NOMO-1 (cell line): ENCODE measurements around the gene CCDC93.

ENCODE experiments used
- DNase-seq, 2 experiments: peaks; one replicate each; lab custom pipeline; 2025; ENCODE audit not compliant: unreplicated experiment in 2 of 2; lab: John Stamatoyannopoulos, UW

Gene CCDC93, protein sequence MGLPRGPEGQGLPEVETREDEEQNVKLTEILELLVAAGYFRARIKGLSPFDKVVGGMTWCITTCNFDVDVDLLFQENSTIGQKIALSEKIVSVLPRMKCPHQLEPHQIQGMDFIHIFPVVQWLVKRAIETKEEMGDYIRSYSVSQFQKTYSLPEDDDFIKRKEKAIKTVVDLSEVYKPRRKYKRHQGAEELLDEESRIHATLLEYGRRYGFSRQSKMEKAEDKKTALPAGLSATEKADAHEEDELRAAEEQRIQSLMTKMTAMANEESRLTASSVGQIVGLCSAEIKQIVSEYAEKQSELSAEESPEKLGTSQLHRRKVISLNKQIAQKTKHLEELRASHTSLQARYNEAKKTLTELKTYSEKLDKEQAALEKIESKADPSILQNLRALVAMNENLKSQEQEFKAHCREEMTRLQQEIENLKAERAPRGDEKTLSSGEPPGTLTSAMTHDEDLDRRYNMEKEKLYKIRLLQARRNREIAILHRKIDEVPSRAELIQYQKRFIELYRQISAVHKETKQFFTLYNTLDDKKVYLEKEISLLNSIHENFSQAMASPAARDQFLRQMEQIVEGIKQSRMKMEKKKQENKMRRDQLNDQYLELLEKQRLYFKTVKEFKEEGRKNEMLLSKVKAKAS

DNA sequence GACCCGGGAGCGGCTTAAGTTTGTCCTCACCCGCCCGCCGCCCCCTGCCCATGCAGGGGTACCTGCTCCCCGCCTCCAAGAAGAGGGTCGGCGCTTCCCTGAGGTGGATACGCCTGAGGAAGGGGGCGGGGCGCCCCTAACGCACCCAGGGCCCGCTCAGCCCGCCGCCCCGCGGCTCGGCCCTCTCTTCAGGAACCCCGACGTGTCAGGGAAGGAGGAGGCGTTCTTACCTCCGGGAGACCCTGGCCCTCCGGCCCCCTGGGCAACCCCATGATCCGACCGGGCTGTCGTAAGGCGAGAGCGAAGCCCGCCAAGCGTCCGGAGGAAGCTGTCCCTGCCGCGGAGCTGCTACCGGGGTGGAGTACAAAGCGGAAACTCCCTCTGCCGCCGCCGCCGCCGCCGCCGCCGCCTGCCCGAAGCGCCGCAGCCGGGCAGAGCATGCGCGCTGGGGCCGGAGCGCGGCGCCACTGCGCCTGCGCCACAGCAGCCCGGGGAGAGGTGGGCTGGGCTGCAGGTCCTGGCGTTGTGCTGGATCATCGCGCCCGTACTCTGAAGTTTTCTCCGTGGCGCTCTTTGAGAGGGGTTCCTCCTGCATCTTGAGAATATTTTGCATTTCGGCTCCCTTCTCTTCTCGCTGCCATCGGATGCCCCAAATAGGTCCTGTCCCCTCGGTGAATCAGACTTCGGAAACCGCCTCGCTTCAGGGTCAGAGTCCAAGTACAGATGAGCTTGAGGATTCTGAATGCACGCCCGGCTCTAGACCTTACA lies at the start of gene CCDC93:
Gene CCDC93 (minus strand): TSS at position 347 of the 768 bp plus-strand sequence. CDS start 75 bp downstream, at position 272.
- peak; percentile 71 to 89 for DNase-seq

DNA sequence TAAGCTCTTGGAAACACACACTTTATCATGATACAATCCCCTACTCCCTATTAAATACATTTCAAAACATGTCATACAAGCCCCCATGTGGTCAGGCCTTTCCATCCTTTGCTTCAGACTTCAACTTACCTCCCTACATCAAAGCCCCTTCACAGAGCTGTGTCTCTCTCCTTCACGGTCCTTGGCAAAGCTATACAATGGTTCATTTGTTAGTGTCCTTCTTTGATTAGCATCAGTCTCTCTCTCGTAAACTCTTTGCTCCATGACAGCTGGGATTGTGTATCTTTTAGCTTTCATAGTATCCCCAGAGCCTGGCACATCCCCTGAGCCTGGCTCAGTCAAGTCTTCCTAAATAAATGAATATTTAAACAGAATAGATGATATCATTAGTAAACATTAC lies 48.8 kb upstream of the CCDC93 start:
- no peak for DNase-seq

DNA sequence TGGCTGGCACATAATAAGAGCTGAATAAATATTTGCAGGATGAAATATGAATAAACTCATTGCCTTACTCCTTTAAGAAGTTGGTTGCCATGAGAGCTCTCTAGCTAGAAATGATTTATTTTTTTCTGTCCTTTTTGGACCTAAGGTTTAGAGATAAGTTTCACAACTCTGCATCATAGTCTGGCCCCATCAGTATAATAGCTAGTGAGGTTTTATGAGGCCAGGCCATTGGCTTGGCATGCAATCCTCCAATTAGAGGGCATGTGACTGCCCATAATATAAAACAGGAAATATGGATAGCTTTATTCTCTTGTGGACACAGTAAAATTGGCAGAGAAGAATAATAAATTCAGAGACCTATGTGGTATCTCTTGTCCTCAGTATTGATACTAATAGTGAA lies 48.2 kb upstream of the CCDC93 start:
- peak in 1 of 2 experiments; percentile 55 for DNase-seq

DNA sequence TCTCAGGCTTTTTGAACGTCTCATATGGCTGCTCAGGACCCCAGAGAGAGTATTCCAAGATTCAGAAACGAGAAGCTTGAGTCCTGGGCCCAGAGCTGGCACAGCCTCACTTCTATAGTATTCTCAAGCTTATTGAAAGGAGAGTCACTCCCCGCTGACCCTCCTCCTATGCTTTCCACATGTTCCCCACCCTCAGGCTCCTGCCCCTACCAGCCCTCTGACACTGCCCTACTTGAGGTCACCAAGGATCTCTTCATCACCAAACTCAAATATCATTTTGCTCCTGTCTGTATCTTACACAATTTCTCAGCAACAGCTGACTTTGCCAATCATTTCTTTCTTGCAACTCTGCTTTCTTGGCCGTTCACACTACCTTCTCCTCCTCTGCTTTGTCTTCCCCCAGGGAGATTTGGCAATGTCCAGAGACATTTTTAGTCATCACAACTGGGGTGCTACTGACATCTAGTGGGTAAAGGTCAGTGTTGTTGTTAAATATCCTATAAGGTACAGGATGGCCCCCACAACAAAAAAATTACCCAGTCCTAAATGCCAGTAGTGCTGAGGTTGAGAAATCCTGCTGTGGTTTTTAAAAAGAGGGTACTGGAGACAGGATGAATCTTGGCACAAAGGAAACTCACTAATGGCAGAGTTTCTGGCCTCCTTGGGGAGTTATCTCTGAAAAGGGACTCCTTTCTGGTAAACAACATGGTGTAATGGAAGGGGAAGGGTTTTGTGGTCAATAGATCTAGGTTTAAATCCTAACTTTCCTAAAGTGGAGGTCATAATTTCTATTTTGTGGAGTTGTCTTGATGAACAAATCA lies 47.5 kb upstream of the CCDC93 start:
- DNase-seq, result peak; percentile 67 to 89

DNA sequence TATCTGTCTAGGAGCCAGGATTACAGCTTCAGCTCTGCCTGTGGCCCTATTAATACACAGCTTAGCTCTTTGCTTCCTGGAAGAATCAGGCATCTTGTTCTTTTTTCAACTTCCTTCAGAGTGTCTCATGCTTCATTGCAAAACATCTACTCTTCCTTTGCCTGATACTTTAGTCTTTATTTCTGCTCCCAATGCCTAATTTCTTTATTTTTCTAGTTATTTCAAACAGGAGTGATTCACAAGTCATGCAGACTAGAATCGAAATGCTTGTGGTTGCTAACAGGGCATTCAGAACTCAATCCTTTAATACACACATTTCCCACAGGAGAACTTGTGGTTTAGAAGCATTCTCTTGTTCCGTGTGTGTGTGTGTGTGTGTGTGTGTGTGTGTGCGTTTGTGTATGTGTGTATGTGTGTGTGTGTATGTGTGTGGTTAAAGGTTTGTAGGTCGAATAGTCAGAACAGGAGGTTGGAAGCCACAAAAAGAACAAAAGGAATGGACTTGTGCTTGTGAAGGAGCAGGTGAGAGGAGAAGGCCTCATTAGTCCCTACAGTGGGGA lies 46.1 kb upstream of the CCDC93 start:
- peak in 1 of 2 experiments; percentile 47 for DNase-seq

DNA sequence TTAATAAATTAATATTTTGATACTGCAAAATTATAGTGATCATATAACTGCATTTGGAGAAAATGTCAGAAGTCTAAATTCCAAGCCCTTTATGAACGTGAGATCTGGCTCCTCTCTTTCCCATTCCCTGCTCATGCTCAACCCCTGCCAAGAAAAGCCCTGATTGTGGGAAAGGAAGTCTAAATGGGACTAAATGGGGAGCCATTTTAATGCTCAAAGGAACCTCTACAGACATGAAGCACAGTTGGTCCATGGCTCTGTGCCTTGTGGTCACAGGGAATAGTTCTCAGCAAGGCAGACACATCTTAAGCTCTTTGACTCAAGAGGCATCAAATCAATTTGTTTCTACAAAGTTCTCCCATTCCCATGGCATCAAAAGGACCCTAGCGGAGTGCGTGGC lies 45.1 kb upstream of the CCDC93 start:
- no peak for DNase-seq

DNA sequence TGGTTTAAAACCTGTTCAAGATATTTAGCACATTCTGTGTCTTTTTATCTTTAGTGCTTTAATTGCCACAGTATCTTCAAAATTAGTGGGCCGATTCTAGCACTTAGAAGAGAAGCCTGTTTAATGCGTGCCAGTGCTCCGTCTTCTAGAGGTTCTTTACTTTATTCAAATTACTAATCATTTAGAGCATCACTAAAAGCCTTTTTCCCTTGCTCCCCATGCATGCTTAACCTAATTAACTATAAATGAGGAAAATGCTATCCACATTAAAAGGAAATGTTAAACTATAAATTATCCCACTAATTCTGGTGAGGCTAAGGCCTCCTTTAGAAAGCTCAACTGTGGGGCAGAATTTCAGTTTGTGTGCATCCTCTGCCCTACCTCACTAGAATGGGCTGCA lies 42.9 kb upstream of the CCDC93 start:
- no peak for DNase-seq

DNA sequence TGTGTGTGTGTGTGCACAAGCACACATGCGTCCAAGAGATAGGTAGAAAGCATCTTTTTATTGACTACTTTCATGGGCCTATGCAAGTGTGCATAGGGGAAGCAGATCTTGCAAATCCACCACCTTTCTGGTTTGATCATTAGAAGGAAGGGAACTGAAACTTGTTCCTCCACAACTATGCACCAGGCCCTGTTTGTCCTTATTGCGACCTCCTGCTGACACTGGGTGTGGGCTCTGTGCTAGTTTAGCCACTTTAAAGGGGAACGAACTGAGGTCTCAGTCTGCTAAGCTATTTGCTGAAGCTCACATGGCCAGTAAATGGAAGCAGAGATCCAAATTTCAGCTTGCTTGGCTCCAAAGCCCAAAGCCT lies 42.3 kb upstream of the CCDC93 start:
- peak; percentile 90 to 97 for DNase-seq

DNA sequence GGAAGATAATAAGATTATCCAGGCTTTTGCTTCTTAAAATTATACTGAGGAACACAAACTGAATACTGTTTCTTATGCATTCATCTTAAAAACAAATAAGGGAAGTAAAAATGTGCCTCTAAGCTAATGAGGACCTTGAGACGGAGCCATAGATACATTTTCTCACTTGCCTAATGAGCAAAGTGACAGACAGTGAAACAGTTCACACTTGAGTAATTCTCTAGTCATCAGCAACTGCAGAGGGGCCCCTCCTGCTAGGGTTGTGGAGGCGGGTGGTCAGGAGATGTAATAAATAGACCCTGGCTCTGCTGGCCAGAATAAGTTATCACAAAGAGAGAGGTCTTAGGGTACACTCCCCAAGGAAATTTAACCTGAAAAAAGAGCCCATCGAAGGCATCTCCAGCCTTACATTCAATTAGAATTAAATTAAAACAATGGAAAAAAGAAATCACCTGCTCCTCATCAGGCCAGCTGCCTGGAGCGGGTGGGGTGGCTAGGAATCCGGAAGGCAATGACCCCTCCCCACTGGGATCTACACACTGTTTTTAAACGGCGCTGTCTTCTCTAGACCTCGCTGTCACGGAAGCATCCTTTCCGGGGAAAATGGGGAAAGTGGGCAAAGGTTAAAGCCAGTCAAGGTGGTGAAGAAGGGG lies 41.8 kb upstream of the CCDC93 start:
- peak; percentile 55 to 84 for DNase-seq

DNA sequence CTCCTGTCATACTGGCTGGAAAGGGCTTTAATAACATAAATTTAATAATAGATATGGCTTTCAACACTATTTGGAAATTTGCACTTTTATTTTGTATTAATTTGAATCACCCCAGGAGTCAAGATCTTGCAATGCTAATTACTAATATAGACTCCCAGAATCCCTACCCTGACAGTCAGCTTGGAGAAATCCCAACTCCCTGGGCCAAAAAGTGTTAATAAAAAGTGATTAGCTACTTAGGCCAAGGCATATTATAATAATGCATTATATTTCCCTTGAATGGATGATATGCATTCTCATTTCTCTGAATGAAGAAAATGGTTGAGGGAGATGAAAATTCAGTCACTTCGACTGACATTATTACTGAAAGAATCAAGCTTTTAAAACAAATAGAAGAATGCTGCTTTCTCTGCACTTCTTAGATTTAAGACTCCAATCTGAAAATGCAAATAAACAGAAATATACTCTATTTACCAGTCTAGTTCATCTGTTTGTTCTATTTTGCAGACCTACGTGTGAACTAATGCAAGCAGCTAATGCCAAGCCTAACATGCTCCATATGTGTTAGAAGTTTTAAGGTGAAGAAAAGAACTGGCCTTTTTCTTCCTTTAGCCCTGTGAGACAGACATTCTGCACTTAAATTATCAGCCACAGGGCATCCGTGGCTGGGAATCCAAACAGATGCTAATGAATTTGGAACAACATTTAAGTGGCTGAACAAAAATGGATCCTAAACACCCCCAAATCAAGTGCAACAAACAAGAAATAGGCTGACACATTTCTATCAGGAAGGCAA lies 40.5 kb upstream of the CCDC93 start:
- DNase-seq, result no peak

DNA sequence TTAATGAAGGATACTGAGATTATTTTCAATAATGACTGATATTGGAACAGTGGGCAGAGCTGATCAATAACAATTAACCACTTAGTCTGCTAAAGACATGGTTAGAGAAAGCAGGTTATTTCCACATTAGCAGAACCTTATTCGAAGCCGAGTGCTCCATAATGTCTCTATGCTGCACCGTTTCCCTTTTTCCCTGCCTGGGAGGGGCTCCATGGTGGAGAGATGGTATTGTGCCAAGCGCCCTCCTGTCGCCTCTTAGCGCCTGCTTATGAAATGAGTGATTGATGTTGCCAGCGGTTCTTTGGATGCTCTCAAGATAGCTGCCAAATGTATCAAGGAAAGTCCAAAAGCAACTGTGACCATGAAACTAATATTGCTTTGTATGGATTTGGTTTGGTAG lies 39.8 kb upstream of the CCDC93 start:
- no peak for DNase-seq

DNA sequence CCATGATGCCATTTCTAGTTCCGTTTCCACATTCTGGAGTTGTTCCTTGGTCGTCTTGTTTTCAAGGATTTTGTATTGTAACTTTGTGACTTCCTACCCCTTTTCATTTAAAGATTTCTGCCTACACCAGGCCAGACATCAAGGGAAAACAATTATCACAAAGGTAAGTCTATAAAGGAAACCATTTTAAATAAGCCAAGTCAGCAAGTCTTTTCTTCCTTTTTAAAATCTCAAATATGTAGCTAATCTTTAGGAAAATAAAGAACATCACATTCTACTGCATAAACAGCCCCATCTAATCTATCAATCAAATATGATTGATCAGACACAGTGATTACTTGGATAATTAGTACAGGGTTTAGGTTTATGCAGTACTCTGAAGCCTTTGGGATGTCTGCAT lies 38.6 kb upstream of the CCDC93 start:
- no peak for DNase-seq

DNA sequence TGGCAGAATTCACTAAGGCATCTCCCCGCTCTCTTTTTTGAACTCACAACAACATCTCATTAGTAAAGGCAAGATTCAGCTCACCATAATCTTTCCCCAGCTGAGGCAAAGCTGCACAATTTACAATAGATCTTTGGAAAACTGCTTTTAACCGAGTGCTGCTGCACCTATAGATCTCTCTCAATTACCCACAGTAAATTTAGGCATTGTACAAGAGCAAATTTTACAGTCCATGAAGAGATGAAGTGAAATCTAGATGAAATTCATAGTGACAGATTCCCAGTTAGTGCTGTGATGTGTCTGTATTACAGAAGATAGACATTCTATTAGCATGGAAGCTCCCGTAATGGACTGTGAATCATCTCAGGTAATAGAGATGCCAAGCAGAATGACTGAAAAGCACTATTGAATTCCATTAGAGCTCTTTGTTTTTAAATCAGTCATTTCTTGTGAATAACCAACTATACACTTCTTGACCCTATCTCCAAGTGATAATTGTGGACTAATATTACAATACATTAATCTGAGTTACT lies 38.0 kb upstream of the CCDC93 start:
- DNase-seq, result no peak

DNA sequence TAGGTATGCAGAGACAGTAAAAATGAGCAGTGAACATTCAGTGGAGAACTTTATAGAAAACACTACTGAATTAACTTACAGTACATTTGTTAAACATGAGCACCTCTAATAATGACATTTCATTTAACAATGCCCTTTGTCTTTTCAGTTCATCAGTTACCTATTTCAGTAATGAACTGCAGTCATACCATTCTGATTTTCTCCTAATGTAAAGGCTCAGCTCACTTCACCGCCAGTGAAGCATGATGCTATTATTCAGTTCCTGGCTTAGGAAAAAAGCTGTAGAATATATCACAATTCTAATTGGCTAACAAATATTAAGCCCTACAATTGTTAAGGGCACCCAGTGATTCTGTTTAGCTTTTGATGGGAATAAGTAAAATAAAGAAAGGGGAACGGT lies 37.1 kb upstream of the CCDC93 start:
- no peak for DNase-seq

DNA sequence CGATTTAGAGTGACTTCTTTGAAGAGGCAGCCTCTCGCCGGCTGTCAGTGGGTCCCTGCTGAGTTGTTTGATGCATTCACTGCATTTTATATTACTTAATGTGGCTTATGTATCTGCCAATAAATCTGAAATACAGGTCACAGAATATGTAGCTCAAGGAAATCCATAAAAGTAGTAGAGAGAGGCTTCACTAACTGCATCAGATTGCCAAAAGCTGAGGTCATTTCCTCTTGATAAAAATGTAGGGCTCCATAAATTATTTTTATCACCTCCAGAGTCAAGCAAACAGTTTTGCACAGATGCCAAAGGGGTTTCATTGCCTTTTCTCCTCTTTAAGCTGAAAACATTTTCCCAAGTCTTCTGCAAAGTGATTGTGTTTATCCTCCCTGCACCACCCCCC lies 36.5 kb upstream of the CCDC93 start:
- DNase-seq, result peak; percentile 22 to 27

DNA sequence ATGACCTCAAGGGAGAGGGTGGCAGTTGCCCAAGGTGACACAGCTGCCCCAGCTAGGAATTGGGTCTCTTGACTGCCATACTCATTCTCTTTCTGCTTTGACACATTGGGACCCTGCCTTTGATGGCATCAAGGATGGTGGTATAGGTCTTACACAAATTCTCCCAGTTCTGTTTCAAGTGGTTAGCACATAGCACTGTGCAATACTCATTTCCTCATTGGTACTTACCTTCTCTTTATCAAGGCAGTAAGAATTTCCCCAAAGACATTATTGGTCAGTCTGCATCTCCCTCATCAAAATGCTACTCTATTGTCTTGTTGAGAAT lies 35.9 kb upstream of the CCDC93 start:
- peak; percentile 62 to 67 for DNase-seq

DNA sequence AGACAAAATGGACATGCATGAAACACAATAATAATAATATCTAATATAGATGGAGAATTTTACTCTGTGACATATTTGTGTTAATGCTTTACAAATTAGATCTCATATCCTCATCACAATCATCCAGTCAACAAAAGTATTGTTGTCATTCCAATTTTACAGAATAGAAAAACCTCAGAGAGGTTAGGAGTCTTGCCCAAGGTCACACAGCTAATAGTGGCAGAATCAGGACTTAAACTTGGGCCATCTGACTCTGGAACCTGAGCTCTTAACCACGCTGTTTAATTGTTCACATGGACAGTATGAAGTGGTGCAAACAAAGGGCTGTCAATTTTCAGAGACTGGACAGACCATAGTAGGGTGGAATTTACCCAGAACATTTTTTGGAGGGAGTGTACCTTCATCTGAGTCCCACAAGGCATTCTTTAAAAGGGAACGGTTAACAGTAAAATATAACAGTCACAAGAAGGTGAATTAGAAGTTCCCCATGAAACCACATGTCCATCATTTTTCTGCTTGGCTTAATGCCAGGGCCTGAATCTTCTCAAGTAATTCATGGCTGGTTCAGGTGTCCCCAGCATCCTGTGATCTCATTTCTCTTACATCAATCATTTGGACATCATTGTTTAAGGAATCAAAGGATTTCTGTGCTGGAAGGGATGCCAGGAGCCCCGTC lies 35.4 kb upstream of the CCDC93 start:
- DNase-seq, result no peak

DNA sequence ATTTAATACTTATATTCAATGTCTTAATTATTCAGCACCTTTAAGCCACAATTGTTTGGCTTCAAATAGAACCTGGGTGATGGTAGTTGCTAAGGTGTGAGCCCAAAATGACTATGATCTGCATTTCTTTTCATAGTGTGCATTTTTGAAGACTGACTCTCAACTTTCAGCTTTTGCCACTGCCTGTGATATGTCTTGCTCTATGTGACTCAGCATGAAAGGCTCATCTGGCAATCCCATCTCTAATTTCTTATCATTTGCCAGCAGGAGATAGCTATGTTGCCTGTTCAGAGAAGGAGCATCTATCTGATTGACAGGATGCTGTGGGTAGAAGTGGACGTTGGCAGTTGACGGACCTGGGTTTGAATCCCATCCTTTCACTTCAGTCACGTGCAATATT lies 34.5 kb upstream of the CCDC93 start:
- DNase-seq, result no peak
